ENCODE data around the gene SLC25A47.

The SLC25A47 gene

DNA sequence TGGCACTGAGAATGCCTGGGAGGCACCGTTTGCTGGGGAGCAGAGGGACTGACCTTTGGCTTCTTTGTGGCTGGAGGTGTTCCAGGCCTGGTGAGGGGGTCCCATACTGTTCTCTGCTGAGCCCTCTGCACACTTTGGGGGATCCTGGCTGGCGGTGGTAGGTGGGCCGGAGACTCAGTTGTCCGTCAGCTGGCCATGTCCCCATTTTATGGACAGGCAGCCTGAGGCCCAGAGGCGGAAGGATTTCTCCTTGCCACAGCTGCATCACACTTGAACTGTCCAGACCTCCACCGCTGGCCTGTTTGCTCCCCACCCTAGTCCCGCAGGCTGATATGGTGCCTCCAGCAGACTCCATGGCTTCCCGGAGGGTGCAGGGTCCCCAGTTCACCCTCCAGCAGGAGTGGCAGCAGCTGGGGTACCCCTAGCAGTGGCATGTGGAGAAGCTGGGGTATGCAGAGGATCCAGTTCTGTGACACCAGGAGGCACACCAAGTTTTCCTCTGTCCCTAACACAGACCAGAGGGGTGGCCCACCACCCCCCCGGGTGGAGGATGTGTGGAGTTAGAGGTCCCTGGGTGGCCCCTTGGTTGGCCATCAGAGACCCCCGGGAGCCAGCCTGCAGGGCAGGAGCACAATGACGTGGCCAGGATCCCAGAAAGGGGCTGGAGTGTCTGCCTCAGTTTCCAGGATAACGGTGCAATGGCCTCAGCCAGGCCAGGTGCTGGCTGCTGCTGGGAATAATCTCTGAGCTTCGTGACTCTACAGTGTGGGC is 31.6 kb upstream of the SLC25A47 start:
- intact Hi-C loops (cut with DNase I; ENCODE audit: low total_unique reads) = no loop called here

DNA sequence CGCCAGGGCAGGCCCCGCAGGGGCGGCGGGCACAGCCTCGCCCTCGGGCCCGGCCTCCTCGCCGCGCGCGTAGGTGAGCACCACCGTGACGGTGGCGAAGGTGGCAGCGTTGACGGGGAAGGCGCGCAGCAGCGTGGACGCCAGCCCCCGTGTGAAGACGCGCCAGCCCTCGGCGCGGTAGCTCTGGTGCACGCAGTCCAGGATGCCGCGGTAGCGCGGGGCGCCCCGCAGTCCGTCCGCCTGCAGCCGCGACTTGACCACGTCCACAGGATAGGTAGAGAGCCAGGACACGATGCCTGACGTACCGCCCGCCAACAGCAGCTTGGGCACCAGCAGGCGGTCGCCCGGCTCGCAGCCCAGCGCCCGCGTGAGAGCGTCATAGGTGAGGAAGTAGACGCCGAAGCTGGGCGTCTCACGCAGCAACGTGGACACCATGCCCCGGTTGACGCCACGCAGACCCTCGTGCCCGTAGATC is 30.8 kb upstream of the SLC25A47 start:
- peak in 1 of 2 donors; percentile 11 for DNase-seq
- Histone ChIP-seq H3K4me1 (peaks cover 0 to 12% (median 8%) of the 10 kb centered on the region in 4 donors), H3K27me3 (no peaks in the 10 kb centered on the region), H3K27ac (no peak overlapping the region), H3K9me3 (no peaks in the 10 kb centered on the region), H3K4me3 (no peak overlapping the region), H3K36me3 (peaks cover 0 to 37% (median 22%) of the 10 kb centered on the region in 3 donors)
- TF ChIP-seq, protein P1, sequence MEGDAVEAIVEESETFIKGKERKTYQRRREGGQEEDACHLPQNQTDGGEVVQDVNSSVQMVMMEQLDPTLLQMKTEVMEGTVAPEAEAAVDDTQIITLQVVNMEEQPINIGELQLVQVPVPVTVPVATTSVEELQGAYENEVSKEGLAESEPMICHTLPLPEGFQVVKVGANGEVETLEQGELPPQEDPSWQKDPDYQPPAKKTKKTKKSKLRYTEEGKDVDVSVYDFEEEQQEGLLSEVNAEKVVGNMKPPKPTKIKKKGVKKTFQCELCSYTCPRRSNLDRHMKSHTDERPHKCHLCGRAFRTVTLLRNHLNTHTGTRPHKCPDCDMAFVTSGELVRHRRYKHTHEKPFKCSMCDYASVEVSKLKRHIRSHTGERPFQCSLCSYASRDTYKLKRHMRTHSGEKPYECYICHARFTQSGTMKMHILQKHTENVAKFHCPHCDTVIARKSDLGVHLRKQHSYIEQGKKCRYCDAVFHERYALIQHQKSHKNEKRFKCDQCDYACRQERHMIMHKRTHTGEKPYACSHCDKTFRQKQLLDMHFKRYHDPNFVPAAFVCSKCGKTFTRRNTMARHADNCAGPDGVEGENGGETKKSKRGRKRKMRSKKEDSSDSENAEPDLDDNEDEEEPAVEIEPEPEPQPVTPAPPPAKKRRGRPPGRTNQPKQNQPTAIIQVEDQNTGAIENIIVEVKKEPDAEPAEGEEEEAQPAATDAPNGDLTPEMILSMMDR (IDR thresholded peaks at IDR 0.05) = no peak
- intact Hi-C loops (cut with DNase I; ENCODE audit: low total_unique reads) = no loop called here

More for the DNA sequence above, 31.6 kb upstream of the SLC25A47 start:
- TF ChIP-seq, protein P1 (IDR thresholded peaks at IDR 0.05) = no peak
- Histone ChIP-seq H3K36me3 (peaks cover 0 to 37% (median 22%) of the 10 kb centered on the region in 3 donors), H3K27ac (no peak overlapping the region), H3K9me3 (no peaks in the 10 kb centered on the region), H3K4me3 (no peak overlapping the region), H3K4me1 (peaks cover 0 to 4% (median under 1%) of the 10 kb centered on the region in 4 donors), H3K27me3 (no peaks in the 10 kb centered on the region)
- DNase-seq = peak in 1 of 2 donors; percentile 16

DNA sequence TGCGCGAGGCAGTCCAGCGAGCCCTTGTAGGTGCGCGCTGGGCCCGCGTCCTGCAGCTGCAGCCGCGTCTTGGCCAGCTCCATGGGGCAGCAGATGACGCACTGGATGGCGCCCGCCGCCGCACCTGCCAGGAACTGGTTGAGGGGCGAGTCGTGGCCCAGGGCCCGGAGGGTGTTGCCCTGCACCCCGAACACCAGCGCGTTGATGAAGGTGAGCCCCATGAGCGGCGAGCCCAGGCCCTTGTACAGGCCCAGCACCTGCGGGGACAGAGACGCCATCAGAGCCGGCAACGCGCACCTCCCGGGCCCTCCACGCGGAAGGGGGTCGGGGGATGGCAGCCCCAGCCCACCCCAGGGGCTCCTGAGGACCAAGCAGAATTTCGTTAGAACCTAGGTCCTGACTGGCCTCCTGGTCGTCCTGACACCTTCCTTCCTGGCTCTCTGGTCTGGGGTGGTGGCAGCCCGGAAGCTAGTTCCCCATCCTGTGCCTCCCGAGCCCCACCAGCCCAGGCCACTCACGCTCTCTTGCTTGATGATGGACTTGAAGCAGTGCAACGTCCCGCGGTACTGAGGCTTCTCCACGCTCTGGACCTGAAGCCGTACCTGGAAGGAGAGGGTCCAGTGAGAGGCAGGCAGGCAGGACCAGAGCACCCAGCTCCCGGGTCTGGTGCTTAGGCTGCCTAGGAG is 30.2 kb upstream of the SLC25A47 start:
- Histone ChIP-seq H3K27me3 (no peaks in the 10 kb centered on the region), H3K4me1 (peaks cover 0 to 18% (median 14%) of the 10 kb centered on the region in 4 donors), H3K27ac (no peak overlapping the region), H3K4me3 (no peak overlapping the region), H3K9me3 (no peaks in the 10 kb centered on the region), H3K36me3 (peaks cover 0 to 37% (median 22%) of the 10 kb centered on the region in 3 donors)
- intact Hi-C loops (cut with DNase I; ENCODE audit: low total_unique reads) = no loop called here
- peak in 1 of 2 donors; percentile 19 for DNase-seq
- TF ChIP-seq, protein P1 (IDR thresholded peaks at IDR 0.05) = no peak

GRCh38 chr14:100293497-100294212 is 29.5 kb upstream of the SLC25A47 start:
- peak in 1 of 2 donors; percentile 18 for DNase-seq
- peaks cover 0 to 39% (median 22%) of the 10 kb centered on the region in 3 donors for H3K36me3 ChIP-seq
- TF ChIP-seq, protein P1 (IDR thresholded peaks at IDR 0.05) = no peak

GRCh38 chr14:100294213-100294962 is 28.8 kb upstream of the SLC25A47 start:
- Histone ChIP-seq H3K27me3 (no peaks in the 10 kb centered on the region), H3K27ac (no peak overlapping the region), H3K4me1 (peaks cover 0 to 27% (median 16%) of the 10 kb centered on the region in 4 donors), H3K9me3 (no peaks in the 10 kb centered on the region), H3K4me3 (no peak overlapping the region), H3K36me3 (peaks cover 0 to 40% (median 22%) of the 10 kb centered on the region in 3 donors)
- DNase-seq = peak; percentile 39 to 69
- TF ChIP-seq, protein P1 (IDR thresholded peaks at IDR 0.05) = no peak
- intact Hi-C loops (cut with DNase I; ENCODE audit: low total_unique reads) = no loop called here

More at GRCh38 chr14:100293497-100294212, 29.5 kb upstream of the SLC25A47 start:
- Histone ChIP-seq H3K9me3 (no peaks in the 10 kb centered on the region), H3K4me1 (peaks cover 0 to 25% (median 16%) of the 10 kb centered on the region in 4 donors), H3K27me3 (no peaks in the 10 kb centered on the region), H3K4me3 (no peak overlapping the region), H3K27ac (no peak overlapping the region)
- intact Hi-C loops (cut with DNase I; ENCODE audit: low total_unique reads) = no loop called here
